ENCODE results near the gene TNFRSF21.
A peak's percentile ranks its signal among the peaks of the same experiment; 100 is the strongest.
"Not testable (repeated sequence)": the region's sequence is repeated elsewhere in the genome, so short reads cannot be mapped to it uniquely, and the experiment has no call there.

The TNFRSF21 gene

GRCh38 chr6:47309291-47310130 lies at the start of gene TNFRSF21:
Gene TNFRSF21, minus strand, starts transcription at chr6:47309905. Its CDS starts 394 bp downstream, at chr6:47309511.
- DNase-seq: peak; percentile 82 to 86

- no peak for DNase-seq
Measured at GRCh38 chr6:47358440-47359225, 48.9 kb upstream of the TNFRSF21 start.

GRCh38 chr6:47357827-47358226 lies 48.1 kb upstream of the TNFRSF21 start:
- no peak for DNase-seq

- DNase-seq: no peak
Measured at GRCh38 chr6:47355496-47355895, 45.8 kb upstream of the TNFRSF21 start.

GRCh38 chr6:47353871-47354270 lies 44.2 kb upstream of the TNFRSF21 start:
- no peak for DNase-seq

- no peak for DNase-seq
Measured at GRCh38 chr6:47352966-47353365, 43.3 kb upstream of the TNFRSF21 start.

- DNase-seq: no peak
Measured at GRCh38 chr6:47352194-47352920, 42.7 kb upstream of the TNFRSF21 start.

- no peak for DNase-seq
Measured at GRCh38 chr6:47351621-47352020, 41.9 kb upstream of the TNFRSF21 start.

- DNase-seq: no peak
Measured at GRCh38 chr6:47349931-47350330, 40.2 kb upstream of the TNFRSF21 start.

- no peak for DNase-seq
Measured at GRCh38 chr6:47348316-47348863, 38.7 kb upstream of the TNFRSF21 start.

GRCh38 chr6:47345761-47346160 lies 36.1 kb upstream of the TNFRSF21 start:
- no peak for DNase-seq

GRCh38 chr6:47344022-47344421 lies 34.3 kb upstream of the TNFRSF21 start:
- no peak for DNase-seq

- no peak for DNase-seq
Measured at GRCh38 chr6:47343600-47343999, 33.9 kb upstream of the TNFRSF21 start.

- DNase-seq: no peak
Measured at GRCh38 chr6:47342824-47343223, 33.1 kb upstream of the TNFRSF21 start.

GRCh38 chr6:47337519-47337918 lies 27.8 kb upstream of the TNFRSF21 start:
- no peak for DNase-seq

- DNase-seq: no peak
Measured at GRCh38 chr6:47336334-47336733, 26.6 kb upstream of the TNFRSF21 start.

- DNase-seq: no peak
Measured at GRCh38 chr6:47335466-47335865, 25.8 kb upstream of the TNFRSF21 start.

- no peak for DNase-seq
Measured at GRCh38 chr6:47334334-47334733, 24.6 kb upstream of the TNFRSF21 start.

- DNase-seq: not testable (repeated sequence)
Measured at GRCh38 chr6:47328606-47329005, 18.9 kb upstream of the TNFRSF21 start.

- DNase-seq: not testable (repeated sequence)
Measured at GRCh38 chr6:47328139-47328538, 18.4 kb upstream of the TNFRSF21 start.

- DNase-seq: no peak
Measured at GRCh38 chr6:47323887-47324286, 14.2 kb upstream of the TNFRSF21 start.

- no peak for DNase-seq
Measured at GRCh38 chr6:47323321-47323720, 13.6 kb upstream of the TNFRSF21 start.

GRCh38 chr6:47321577-47321976 lies 11.9 kb upstream of the TNFRSF21 start:
- DNase-seq: no peak
